ENCODE data around the gene NRIP1. TPM values are rescaled to one million over a fixed set of nuclear protein-coding genes. Genes with fewer than 3 reads are reported as not detected.
A peak's percentile ranks its signal among the peaks of the same experiment; 100 is the strongest.

Gene NRIP1
- total and polyA plus RNA-seq, 10 of the 15 experiments (the other 5 are each of a cell fraction or from before 2014, with no cell fraction given): 2.9 to 26.1 (median 9.3) TPM

GRCh38 chr21:15001857-15002606 lies 62.8 kb downstream of the NRIP1 start (continued):
- TF ChIP-seq BHLHE40 (IDR thresholded peaks at IDR 0.05; ENCODE audit: borderline replicate concordance in 1 of 2, low read depth in 2 of 2, low read length in 1 of 2) (peak; percentile 47 to 61; a peak in 2 of 4 replicates), KAT2A (conservative IDR thresholded peaks at IDR 0.05; ENCODE audit: control insufficient read depth, low read depth, low read length) (no peak), SMC3 (IDR thresholded peaks at IDR 0.05; ENCODE audit: borderline replicate concordance, low read length) (peak; percentile 4; the same call in 1 of the 2 replicates), ATF2 (IDR thresholded peaks at IDR 0.05; ENCODE audit: low read length) (0 out of 2 replicates have a peak, but pooled peaks have one; percentile 21), CEBPB (IDR thresholded peaks at IDR 0.05; ENCODE audit: borderline replicate concordance in 1 of 2, low read depth in 2 of 2, low read length in 2 of 2) (no peak), JUNB (IDR thresholded peaks at IDR 0.05) (peak; percentile 78), RELB (IDR thresholded peaks at IDR 0.05; ENCODE audit: low read depth) (no peak), PKNOX1 (IDR thresholded peaks at IDR 0.05) (no peak), EP300 (IDR thresholded peaks at IDR 0.05; ENCODE audit: borderline replicate concordance in 1 of 2, control insufficient read depth in 1 of 2, low read depth in 2 of 2, low read length in 2 of 2) (peak in 1 of 2 experiments; percentile 25; a peak in 1 of 4 replicates), SREBF1 (IDR thresholded peaks at IDR 0.05; ENCODE audit: low read length) (no peak), POLR2AphosphoS2 (IDR thresholded peaks at IDR 0.05; ENCODE audit: low read depth, low read length) (no peak), POU2F2 (IDR thresholded peaks at IDR 0.05; ENCODE audit: borderline replicate concordance, low read depth, low read length) (no peak), MYB (IDR thresholded peaks at IDR 0.05; ENCODE audit: borderline replicate concordance, low read depth, low read length) (no peak), CHD1 (IDR thresholded peaks at IDR 0.05; ENCODE audit: low read depth, low read length) (no peak), IRF4 (IDR thresholded peaks at IDR 0.05; ENCODE audit: low read depth, low read length) (peak; percentile 63), NFXL1 (IDR thresholded peaks at IDR 0.05; ENCODE audit: borderline replicate concordance) (no peak), NR2C1 (IDR thresholded peaks at IDR 0.05) (no peak)
- TF ChIP-seq, protein P1, sequence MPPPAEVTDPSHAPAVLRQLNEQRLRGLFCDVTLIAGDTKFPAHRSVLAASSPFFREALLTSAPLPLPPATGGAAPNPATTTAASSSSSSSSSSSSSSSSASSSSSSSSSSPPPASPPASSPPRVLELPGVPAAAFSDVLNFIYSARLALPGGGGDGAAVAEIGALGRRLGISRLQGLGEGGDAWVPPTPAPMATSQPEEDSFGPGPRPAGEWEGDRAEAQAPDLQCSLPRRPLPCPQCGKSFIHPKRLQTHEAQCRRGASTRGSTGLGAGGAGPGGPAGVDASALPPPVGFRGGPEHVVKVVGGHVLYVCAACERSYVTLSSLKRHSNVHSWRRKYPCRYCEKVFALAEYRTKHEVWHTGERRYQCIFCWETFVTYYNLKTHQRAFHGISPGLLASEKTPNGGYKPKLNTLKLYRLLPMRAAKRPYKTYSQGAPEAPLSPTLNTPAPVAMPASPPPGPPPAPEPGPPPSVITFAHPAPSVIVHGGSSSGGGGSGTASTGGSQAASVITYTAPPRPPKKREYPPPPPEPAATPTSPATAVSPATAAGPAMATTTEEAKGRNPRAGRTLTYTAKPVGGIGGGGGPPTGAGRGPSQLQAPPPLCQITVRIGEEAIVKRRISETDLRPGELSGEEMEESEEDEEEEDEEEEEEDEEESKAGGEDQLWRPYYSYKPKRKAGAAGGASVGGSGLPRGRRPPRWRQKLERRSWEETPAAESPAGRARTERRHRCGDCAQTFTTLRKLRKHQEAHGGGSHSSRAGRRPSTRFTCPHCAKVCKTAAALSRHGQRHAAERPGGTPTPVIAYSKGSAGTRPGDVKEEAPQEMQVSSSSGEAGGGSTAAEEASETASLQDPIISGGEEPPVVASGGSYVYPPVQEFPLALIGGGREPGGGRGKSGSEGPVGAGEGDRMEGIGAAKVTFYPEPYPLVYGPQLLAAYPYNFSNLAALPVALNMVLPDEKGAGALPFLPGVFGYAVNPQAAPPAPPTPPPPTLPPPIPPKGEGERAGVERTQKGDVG (CRISPR knock-in tag; IDR thresholded peaks at IDR 0.05): no peak
- TF ChIP-seq, protein P2, sequence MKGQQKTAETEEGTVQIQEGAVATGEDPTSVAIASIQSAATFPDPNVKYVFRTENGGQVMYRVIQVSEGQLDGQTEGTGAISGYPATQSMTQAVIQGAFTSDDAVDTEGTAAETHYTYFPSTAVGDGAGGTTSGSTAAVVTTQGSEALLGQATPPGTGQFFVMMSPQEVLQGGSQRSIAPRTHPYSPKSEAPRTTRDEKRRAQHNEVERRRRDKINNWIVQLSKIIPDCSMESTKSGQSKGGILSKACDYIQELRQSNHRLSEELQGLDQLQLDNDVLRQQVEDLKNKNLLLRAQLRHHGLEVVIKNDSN (IDR thresholded peaks at IDR 0.05; ENCODE audit: borderline replicate concordance, extremely low read length, insufficient read depth, low read depth, low read length): no peak

Data from GM12878 (cell line).